ENCODE data around the gene KLK15. TPM values are rescaled to one million over a fixed set of nuclear protein-coding genes. Genes with fewer than 3 reads are reported as not detected.

The KLK15 gene
- total RNA-seq, 1 donor from 2014 or later = not detected

GRCh38 chr19:50794074-50794875, 39.1 kb downstream of the KLK15 start:
- Mint-ChIP-seq H3K4me1 (peaks cover 16% of the 10 kb centered on the region), H3K27me3 (ENCODE audit: low read depth) (peaks cover 39% of the 10 kb centered on the region), H3K9me3 (peaks cover 6% of the 10 kb centered on the region), H3K27ac (ENCODE audit: unreplicated experiment) (no peak overlapping the region), H3K4me3 (peak overlapping the region; percentile 84), H3K36me3 (ENCODE audit: low read depth) (peaks cover 6% of the 10 kb centered on the region)
- TF ChIP-seq CTCF (conservative IDR thresholded peaks at IDR 0.05) = peak; percentile 32
- no peak for DNase-seq (ENCODE audit: low read depth, low spot score)

- Mint-ChIP-seq H3K36me3 (ENCODE audit: low read depth) (peaks cover 6% of the 10 kb centered on the region), H3K4me1 (peaks cover 16% of the 10 kb centered on the region), H3K9me3 (peaks cover 6% of the 10 kb centered on the region), H3K4me3 (peak overlapping the region; percentile 84), H3K27ac (ENCODE audit: unreplicated experiment) (no peak overlapping the region), H3K27me3 (ENCODE audit: low read depth) (peaks cover 43% of the 10 kb centered on the region)
- no peak for DNase-seq (ENCODE audit: low read depth, low spot score)
- TF ChIP-seq CTCF (conservative IDR thresholded peaks at IDR 0.05) = no peak
Measured at GRCh38 chr19:50793558-50794065, 39.8 kb downstream of the KLK15 start.

GRCh38 chr19:50792272-50793250, 40.8 kb downstream of the KLK15 start:
- DNase-seq (ENCODE audit: low read depth, low spot score) = no peak
- Mint-ChIP-seq H3K36me3 (ENCODE audit: low read depth) (peaks cover 6% of the 10 kb centered on the region), H3K27ac (ENCODE audit: unreplicated experiment) (no peak overlapping the region), H3K4me3 (peak overlapping the region; percentile 84), H3K9me3 (peaks cover 6% of the 10 kb centered on the region), H3K27me3 (ENCODE audit: low read depth) (peaks cover 43% of the 10 kb centered on the region), H3K4me1 (peaks cover 16% of the 10 kb centered on the region)
- no peak for TF ChIP-seq CTCF (conservative IDR thresholded peaks at IDR 0.05)

GRCh38 chr19:50791594-50792271, 41.6 kb downstream of the KLK15 start:
- Mint-ChIP-seq H3K9me3 (peaks cover 6% of the 10 kb centered on the region), H3K4me3 (peak overlapping the region; percentile 75), H3K27ac (ENCODE audit: unreplicated experiment) (no peak overlapping the region), H3K4me1 (peaks cover 16% of the 10 kb centered on the region), H3K36me3 (ENCODE audit: low read depth) (peaks cover 6% of the 10 kb centered on the region), H3K27me3 (ENCODE audit: low read depth) (peaks cover 43% of the 10 kb centered on the region)
- TF ChIP-seq CTCF (conservative IDR thresholded peaks at IDR 0.05) = no peak
- DNase-seq (ENCODE audit: low read depth, low spot score) = peak; percentile 18

- TF ChIP-seq CTCF (conservative IDR thresholded peaks at IDR 0.05) = no peak
- H3K4me3 Mint-ChIP-seq = peak overlapping the region; percentile 75
- H3K27ac Mint-ChIP-seq (ENCODE audit: unreplicated experiment) = no peak overlapping the region
- H3K9me3 Mint-ChIP-seq = peaks cover 6% of the 10 kb centered on the region
- H3K4me1 Mint-ChIP-seq = peaks cover 20% of the 10 kb centered on the region
- H3K27me3 Mint-ChIP-seq (ENCODE audit: low read depth) = peaks cover 43% of the 10 kb centered on the region
- peaks cover 6% of the 10 kb centered on the region for H3K36me3 Mint-ChIP-seq (ENCODE audit: low read depth)
- DNase-seq (ENCODE audit: low read depth, low spot score) = no peak
Measured at GRCh38 chr19:50790922-50791467, 42.4 kb downstream of the KLK15 start.

Measured in neural crest cell (in vitro differentiated cells).